ENCODE data around the gene POLR2H.

POLR2H gene

DNA sequence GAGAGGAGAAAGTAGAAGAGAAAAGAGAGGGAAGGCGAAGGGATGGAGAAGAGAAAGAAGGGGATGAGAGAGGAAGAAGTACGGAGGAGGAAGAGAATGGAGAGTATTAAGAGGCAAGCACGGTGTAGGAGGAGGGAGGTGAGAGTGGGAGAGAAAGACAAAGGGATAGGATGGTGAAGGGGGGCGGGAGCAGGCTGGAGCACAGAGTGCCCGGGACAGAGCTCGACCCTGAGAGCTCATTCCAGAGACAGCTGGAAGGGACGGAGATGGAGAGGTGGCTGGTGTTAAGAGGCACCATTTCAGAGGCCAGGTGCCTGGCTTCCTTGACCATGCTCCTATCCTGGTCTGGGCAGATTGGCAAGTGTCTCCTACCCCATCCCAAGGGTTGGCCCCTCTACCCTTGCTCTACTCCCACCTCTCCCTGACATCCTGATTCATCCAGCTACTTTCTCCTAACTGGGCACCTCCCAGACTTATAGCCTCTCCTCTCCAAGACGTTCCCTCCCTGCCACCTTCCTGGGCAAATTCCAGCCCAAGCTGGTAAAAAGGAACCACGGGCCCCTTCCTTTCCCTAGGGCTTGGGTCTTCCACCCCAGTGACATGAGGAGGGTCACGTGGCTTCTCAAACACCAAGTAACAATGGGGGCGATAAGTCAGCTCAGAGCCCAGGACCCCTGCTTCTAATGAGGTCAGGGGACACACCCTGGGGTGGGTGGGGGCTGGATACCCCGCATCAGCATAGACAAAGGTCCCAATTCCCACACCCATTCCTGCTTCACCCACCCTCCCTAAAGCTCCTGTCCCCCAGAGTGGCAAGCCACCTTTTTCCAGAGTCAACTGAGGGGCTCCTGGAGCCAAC is 1.2 kb upstream of the POLR2H start:
- no peak for TF ChIP-seq CTCF (IDR thresholded peaks at IDR 0.05; ENCODE audit: control insufficient read depth, insufficient read depth, low read depth, low read length, missing control alignments)
- peak overlapping the region; percentile 91 for H3K4me3 ChIP-seq (ENCODE audit: control insufficient read depth, low read depth, low read length)
- no peak for DNase-seq (ENCODE audit: low read depth)

DNA sequence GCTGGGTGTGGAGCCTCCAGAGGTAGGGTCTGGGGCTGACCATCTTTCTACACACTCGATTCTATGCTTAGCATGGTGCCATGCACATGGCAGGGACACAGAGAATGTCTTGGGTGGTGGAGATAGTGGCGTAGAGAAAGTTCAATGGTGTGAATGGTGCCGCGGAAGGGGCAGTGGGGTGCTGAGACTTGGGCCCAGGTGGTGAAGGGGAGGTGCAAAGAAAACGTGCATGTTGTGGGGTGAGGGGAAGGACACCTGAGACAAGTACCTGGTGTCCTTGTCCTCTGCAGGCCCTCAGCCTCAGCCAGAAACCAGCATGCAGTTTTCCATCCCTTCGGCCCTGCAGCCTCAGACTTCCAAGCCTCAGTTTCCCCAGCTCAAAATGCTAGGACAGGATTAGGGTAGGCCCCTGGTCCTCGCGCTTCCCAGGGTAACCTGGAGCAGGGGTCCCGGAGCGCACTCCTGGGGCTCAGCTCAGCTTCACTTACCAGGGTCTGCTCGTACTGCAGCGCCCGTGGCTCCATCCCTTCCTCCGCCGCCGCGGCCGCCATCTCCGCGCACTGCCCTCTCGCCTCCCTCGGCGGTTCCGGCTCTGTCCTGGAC is 480 bp upstream of the POLR2H start:
- no peak for TF ChIP-seq CTCF (IDR thresholded peaks at IDR 0.05; ENCODE audit: control insufficient read depth, insufficient read depth, low read depth, low read length, missing control alignments)
- DNase-seq (ENCODE audit: low read depth) = no peak
- peak overlapping the region; percentile 91 for H3K4me3 ChIP-seq (ENCODE audit: control insufficient read depth, low read depth, low read length)

GRCh38 chr3:184361932-184362667 is 590 bp downstream of the POLR2H start:
- H3K4me3 ChIP-seq (ENCODE audit: control insufficient read depth, low read depth, low read length) = peak overlapping the region; percentile 91
- DNase-seq (ENCODE audit: low read depth) = no peak
- TF ChIP-seq CTCF (IDR thresholded peaks at IDR 0.05; ENCODE audit: control insufficient read depth, insufficient read depth, low read depth, low read length, missing control alignments) = no peak

DNA sequence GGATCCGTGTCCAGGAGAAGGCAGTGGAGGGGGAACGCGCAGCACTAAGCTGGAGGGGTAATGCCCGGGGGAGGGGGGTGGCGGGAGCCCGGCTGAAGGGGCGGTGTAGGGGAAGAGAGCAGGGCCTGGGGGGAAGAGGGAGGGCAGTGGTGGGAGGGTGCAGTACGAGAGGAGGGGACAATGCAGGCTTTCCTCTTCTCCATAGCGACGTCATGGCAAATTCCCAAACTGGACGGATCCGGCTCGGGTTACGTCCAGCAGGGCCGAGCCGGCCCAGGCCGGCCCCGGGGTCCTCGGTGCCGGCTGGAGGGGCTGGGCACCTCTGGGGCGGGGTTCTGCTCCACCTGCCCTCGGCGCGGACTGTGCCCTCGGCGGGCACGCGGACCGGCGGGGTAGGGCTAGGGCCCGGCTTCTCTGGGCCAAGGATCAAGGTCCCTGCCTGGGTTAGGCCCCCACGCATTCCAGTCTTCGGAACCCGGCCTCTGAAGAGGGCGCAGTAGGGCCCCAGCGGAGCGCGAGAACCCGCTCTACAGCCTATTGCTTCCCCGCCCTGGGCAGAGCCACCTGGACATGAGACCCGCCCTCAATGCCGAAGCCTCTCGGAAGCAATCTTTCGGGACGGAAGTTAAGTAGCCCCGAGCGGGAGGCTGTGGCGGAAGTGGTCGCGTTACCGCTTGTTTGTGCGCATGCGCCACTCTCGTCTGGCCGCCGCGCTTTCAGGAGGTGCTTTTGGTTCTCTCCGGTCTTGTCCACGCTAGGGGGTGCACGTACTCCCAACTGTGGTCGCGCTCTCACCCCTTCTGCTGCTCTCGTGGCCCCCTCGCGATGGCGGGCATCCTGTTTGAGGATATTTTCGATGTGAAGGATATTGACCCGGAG is 1.4 kb downstream of the POLR2H start:
- peak; percentile 87 for DNase-seq (ENCODE audit: low read depth)
- peak; percentile 62 for TF ChIP-seq CTCF (IDR thresholded peaks at IDR 0.05; ENCODE audit: control insufficient read depth, insufficient read depth, low read depth, low read length, missing control alignments)
- H3K4me3 ChIP-seq (ENCODE audit: control insufficient read depth, low read depth, low read length) = peak overlapping the region; percentile 91

GRCh38 chr3:184366619-184367289 is 5.2 kb downstream of the POLR2H start:
- DNase-seq (ENCODE audit: low read depth) = peak; percentile 81
- no peak for TF ChIP-seq CTCF (IDR thresholded peaks at IDR 0.05; ENCODE audit: control insufficient read depth, insufficient read depth, low read depth, low read length, missing control alignments)
- H3K4me3 ChIP-seq (ENCODE audit: control insufficient read depth, low read depth, low read length) = no peak overlapping the region

All from AG09309 (cell line).